ENCODE measurements around the gene TUBA1A. TPM values are rescaled to one million over a fixed set of nuclear protein-coding genes. Genes with fewer than 3 reads are reported as not detected.
"Not testable (repeated sequence)": the region's sequence is repeated elsewhere in the genome, so short reads cannot be mapped to it uniquely, and the experiment has no call there.

Gene TUBA1A
- total RNA-seq, 1 donor from 2014 or later, result 250 TPM

- intact Hi-C loops (cut with DNase I), result no loop called here
These were observed 23.8 kb downstream of the TUBA1A start for GRCh38 chr12:49165114-49165513.

GRCh38 chr12:49161901-49162300 lies 27.0 kb downstream of the TUBA1A start:
- intact Hi-C loops (cut with DNase I); DNase-seq (ENCODE audit: low spot score): not testable (repeated sequence)

More at GRCh38 chr12:49165114-49165513, 23.8 kb downstream of the TUBA1A start:
- no peak for DNase-seq (ENCODE audit: low spot score)

GRCh38 chr12:49161092-49161795 lies 27.6 kb downstream of the TUBA1A start:
- no peak for DNase-seq (ENCODE audit: low spot score)
- intact Hi-C loops (cut with DNase I), result no loop called here

DNA sequence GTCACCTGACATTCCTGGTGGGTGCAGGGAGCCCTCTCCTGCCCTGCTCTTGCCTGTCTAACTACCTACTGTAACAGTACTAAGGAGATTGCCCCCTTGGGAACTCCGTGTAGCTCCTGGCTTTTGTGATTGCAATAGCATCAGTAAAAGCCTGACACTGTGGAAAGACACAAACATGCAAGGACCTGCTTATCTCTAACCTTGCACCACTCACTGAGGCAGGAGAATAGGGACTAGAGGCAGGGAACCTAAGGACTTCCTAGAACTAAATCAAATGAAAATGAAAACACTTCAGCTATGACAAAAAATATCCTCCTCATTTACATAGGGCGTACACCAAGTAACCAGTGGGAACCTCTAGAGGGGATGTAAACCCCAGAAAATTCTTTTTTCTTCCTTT lies 28.5 kb downstream of the TUBA1A start:
- DNase-seq (ENCODE audit: low spot score), result no peak
- intact Hi-C loops (cut with DNase I), result no loop called here

DNA sequence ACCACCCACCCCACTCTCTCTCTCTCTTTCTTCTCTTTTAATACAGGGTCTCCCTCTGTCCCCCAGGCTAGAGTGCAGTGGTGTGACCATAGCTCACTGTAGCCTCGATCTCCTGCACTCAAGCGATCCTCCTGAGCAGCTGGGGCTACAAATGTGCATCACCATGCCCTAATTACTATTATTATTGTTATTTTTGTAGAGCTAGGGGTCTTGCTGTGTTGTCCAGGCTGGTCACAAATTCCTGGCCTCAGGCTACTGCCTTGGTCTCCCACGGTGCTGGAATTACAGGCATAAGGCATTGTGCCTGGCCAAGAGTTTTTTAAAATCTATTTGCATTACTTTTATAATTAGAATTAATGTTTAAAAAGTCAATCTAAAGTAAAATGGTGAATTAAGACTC lies 34.7 kb downstream of the TUBA1A start:
- no peak for DNase-seq (ENCODE audit: low spot score)
- intact Hi-C loops (cut with DNase I), result no loop called here

DNA sequence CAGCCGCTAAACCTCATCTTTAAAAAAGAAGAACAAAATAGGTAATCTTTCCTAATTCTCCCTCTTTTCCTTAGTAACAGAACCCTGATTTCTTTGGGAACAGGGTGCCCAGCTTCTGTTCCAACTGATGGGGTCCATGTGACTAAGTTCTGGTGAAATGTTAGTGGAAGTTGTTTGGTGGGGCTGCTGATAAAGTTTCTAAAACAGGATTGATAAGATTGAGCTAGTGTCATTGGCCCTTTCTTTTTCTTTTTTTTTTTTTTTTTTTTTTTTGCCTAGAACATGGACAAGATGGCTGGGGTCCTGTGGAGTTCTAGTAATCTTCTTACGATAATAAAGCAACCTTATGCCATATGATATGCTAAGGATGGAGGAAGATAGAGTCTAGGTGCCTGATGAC lies 41.5 kb downstream of the TUBA1A start:
- no peak for DNase-seq (ENCODE audit: low spot score)
- intact Hi-C loops (cut with DNase I), result no loop called here

DNA sequence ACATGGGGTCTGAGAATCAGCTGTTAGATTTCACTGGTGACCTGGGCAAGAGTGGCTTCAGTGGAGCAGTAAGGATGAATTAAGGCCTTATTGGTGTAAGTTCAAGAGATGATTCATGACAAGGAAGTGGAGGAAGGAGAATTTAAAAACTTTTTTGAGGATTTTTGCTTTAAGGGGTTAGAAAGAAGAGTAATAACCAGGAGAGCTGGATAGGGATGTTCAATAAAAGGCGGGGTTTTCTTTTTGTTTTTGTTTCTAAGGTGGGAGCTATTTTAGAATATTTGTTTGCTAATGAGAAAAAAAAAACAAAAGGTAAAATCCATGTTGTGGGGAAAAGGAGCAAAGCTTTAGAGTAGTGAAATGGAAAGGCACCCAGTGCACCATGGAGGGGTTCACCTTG lies 42.5 kb downstream of the TUBA1A start:
- intact Hi-C loops (cut with DNase I), result no loop called here
- DNase-seq (ENCODE audit: low spot score), result no peak

GRCh38 chr12:49144384-49144783 lies 44.5 kb downstream of the TUBA1A start:
- DNase-seq (ENCODE audit: low spot score), result no peak
- intact Hi-C loops (cut with DNase I), result no loop called here

GRCh38 chr12:49138999-49139398 lies 49.9 kb downstream of the TUBA1A start:
- intact Hi-C loops (cut with DNase I), result no loop called here
- DNase-seq (ENCODE audit: low spot score), result no peak

DNA sequence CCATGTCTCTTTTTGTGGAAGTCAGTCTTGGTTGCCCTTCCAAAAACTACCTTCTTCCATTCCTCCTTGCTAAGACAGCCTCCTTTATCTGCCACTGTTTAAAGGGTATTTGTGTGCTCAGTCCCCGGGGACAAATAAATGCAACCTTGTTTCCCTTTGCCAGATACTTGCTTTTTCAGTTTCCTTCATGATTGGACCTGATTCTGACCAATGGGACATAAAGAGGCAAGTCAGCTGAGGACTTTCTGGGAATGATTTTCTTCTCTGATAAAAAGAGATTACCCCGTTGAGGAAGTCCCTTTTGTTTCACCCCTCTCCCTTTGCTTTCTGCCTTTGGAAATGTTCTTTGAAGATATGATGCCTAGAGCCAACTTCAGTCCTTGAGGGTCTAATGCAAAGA lies 50.3 kb downstream of the TUBA1A start:
- DNase-seq (ENCODE audit: low spot score), result no peak
- intact Hi-C loops (cut with DNase I), result no loop called here

- intact Hi-C loops (cut with DNase I), result no loop called here
- DNase-seq (ENCODE audit: low spot score), result no peak
These were observed 51.4 kb downstream of the TUBA1A start for GRCh38 chr12:49137476-49137875.

GRCh38 chr12:49136997-49137396 lies 51.9 kb downstream of the TUBA1A start:
- DNase-seq (ENCODE audit: low spot score); intact Hi-C loops (cut with DNase I): not testable (repeated sequence)

Other genes starting within 250 kb of the TUBA1A start
- 59.5 TPM for gene ARF3, start 231.6 kb downstream of the TUBA1A start, total RNA-seq
- gene WNT10B, start 217.3 kb downstream of the TUBA1A start, total RNA-seq, result 0.16 TPM
- not detected for gene WNT1, start 210.8 kb downstream of the TUBA1A start, total RNA-seq
- gene DDN, start 189.7 kb downstream of the TUBA1A start, total RNA-seq, result 1.00 TPM
- gene PRKAG1, start 170.3 kb downstream of the TUBA1A start, total RNA-seq, result 80.4 TPM
- gene KMT2D, start 128.3 kb downstream of the TUBA1A start, total RNA-seq, result 63.8 TPM
- gene RHEBL1, start 119.1 kb downstream of the TUBA1A start, total RNA-seq, result 0.38 TPM
- gene DHH, start 94.3 kb downstream of the TUBA1A start, total RNA-seq, result 1.6 TPM
- gene LMBR1L, start 78.2 kb downstream of the TUBA1A start, total RNA-seq, result 33.3 TPM
- 377 TPM for gene TUBA1B, start 57.7 kb downstream of the TUBA1A start, total RNA-seq
- gene TUBA1C, start 76.0 kb upstream of the TUBA1A start, total RNA-seq, result 39.5 TPM
- gene PRPH, start 106.1 kb upstream of the TUBA1A start, total RNA-seq, result 0.38 TPM
- gene TROAP, start 134.2 kb upstream of the TUBA1A start, total RNA-seq, result not detected
- gene C1QL4, start 148.1 kb upstream of the TUBA1A start, total RNA-seq, result not detected
- 0.70 TPM for gene DNAJC22, start 157.8 kb upstream of the TUBA1A start, total RNA-seq
- gene SPATS2, start 178.4 kb upstream of the TUBA1A start, total RNA-seq, result 6.2 TPM

Measured in cardiac septum (tissue), 1 donor.